Activated CD4-positive, alpha-beta T cell treated with anti-CD3 and anti-CD28 coated beads for 1 hour (primary cell): Measurements from ENCODE around the gene LOXL1.
A peak's percentile ranks its signal among the peaks of the same experiment; 100 is the strongest.
"Not testable (repeated sequence)": the region's sequence is repeated elsewhere in the genome, so short reads cannot be mapped to it uniquely, and the experiment has no call there.

ENCODE experiments used
- DNase-seq: peaks from one replicate; pipeline ENCODE4 v3.0.0-alpha.2; 2020

The LOXL1 gene

GRCh38 chr15:73955861-73956742 is 29.8 kb downstream of the LOXL1 start:
- DNase-seq, result no peak

GRCh38 chr15:73956743-73957135 is 30.5 kb downstream of the LOXL1 start:
- no peak for DNase-seq

GRCh38 chr15:73957276-73957675 is 31.0 kb downstream of the LOXL1 start:
- no peak for DNase-seq

GRCh38 chr15:73957785-73958184 is 31.5 kb downstream of the LOXL1 start:
- no peak for DNase-seq

GRCh38 chr15:73959012-73959581 is 32.8 kb downstream of the LOXL1 start:
- no peak for DNase-seq

- DNase-seq, result no peak
Measured at GRCh38 chr15:73959801-73960200, 33.5 kb downstream of the LOXL1 start.

- not testable (repeated sequence) for DNase-seq
Measured at GRCh38 chr15:73960472-73961070, 34.3 kb downstream of the LOXL1 start.

GRCh38 chr15:73962433-73962832 is 36.2 kb downstream of the LOXL1 start:
- no peak for DNase-seq

GRCh38 chr15:73964736-73965093 is 38.5 kb downstream of the LOXL1 start:
- DNase-seq, result peak; percentile 75

GRCh38 chr15:73965094-73965757 is 39.0 kb downstream of the LOXL1 start:
- no peak for DNase-seq

GRCh38 chr15:73965758-73966113 is 39.5 kb downstream of the LOXL1 start:
- DNase-seq, result no peak

- no peak for DNase-seq
Measured at GRCh38 chr15:73968461-73968860, 42.2 kb downstream of the LOXL1 start.

- DNase-seq, result no peak
Measured at GRCh38 chr15:73969151-73969759, 43.0 kb downstream of the LOXL1 start.

- DNase-seq, result peak; percentile 70
Measured at GRCh38 chr15:73972984-73973682, 46.9 kb downstream of the LOXL1 start.

GRCh38 chr15:73973683-73974200 is 47.5 kb downstream of the LOXL1 start:
- not testable (repeated sequence) for DNase-seq

- DNase-seq, result not testable (repeated sequence)
Measured at GRCh38 chr15:73975440-73976125, 49.3 kb downstream of the LOXL1 start.

GRCh38 chr15:73978896-73979295 is 52.6 kb downstream of the LOXL1 start:
- no peak for DNase-seq

- no peak for DNase-seq
Measured at GRCh38 chr15:73979636-73980035, 53.4 kb downstream of the LOXL1 start.

GRCh38 chr15:73981761-73982221 is 55.5 kb downstream of the LOXL1 start:
- no peak for DNase-seq

GRCh38 chr15:73982222-73982962 is 56.1 kb downstream of the LOXL1 start:
- no peak for DNase-seq

- DNase-seq, result no peak
Measured at GRCh38 chr15:73983211-73983727, 57.0 kb downstream of the LOXL1 start.
